HG02973 (cell line): ENCODE results near the gene IP6K3.
A peak's percentile ranks its signal among the peaks of the same experiment; 100 is the strongest.

Experiments
- ATAC-seq: cut with Tn5 transposase; IDR thresholded peaks from one replicate; pipeline ENCODE4 v1.9.1; 2021; ENCODE audit warnings: moderate library complexity; ENCODE audit not compliant: unreplicated experiment

IP6K3 gene

GRCh38 chr6:33746651-33747100, at the start of gene IP6K3:
Gene IP6K3 (minus strand): TSS chr6:33746905. CDS start chr6:33735476, 11,429 bp downstream.
- ATAC-seq, result no peak

- no peak for ATAC-seq
Observed at GRCh38 chr6:33794910-33795623, 48.4 kb upstream of the IP6K3 start.

- no peak for ATAC-seq
Observed at GRCh38 chr6:33792981-33793380, 46.3 kb upstream of the IP6K3 start.

GRCh38 chr6:33791620-33792019, 44.9 kb upstream of the IP6K3 start:
- ATAC-seq, result no peak

- no peak for ATAC-seq
Observed at GRCh38 chr6:33790910-33791309, 44.2 kb upstream of the IP6K3 start.

- ATAC-seq, result no peak
Observed at GRCh38 chr6:33790379-33790778, 43.7 kb upstream of the IP6K3 start.

- ATAC-seq, result no peak
Observed at GRCh38 chr6:33789550-33789895, 42.8 kb upstream of the IP6K3 start.

- peak; percentile 76 for ATAC-seq
Observed at GRCh38 chr6:33788694-33789549, 42.2 kb upstream of the IP6K3 start, which contains the start of gene LEMD2. Gene LEMD2 (minus strand): TSS chr6:33789130. CDS start chr6:33789116, 14 bp downstream.

GRCh38 chr6:33787954-33788693, 41.4 kb upstream of the IP6K3 start:
- ATAC-seq, result peak; percentile 32

GRCh38 chr6:33787346-33787953, 40.7 kb upstream of the IP6K3 start:
- no peak for ATAC-seq

- ATAC-seq, result no peak
Observed at GRCh38 chr6:33786736-33787135, 40.0 kb upstream of the IP6K3 start.

GRCh38 chr6:33785778-33786177, 39.1 kb upstream of the IP6K3 start:
- no peak for ATAC-seq

- no peak for ATAC-seq
Observed at GRCh38 chr6:33784787-33785186, 38.1 kb upstream of the IP6K3 start.

- no peak for ATAC-seq
Observed at GRCh38 chr6:33783781-33784520, 37.2 kb upstream of the IP6K3 start.

GRCh38 chr6:33782561-33782960, 35.9 kb upstream of the IP6K3 start:
- no peak for ATAC-seq

- no peak for ATAC-seq
Observed at GRCh38 chr6:33781131-33781975, 34.6 kb upstream of the IP6K3 start.

GRCh38 chr6:33779895-33780294, 33.2 kb upstream of the IP6K3 start:
- ATAC-seq, result no peak

GRCh38 chr6:33779290-33779689, 32.6 kb upstream of the IP6K3 start:
- no peak for ATAC-seq

- ATAC-seq, result no peak
Observed at GRCh38 chr6:33778444-33779121, 31.9 kb upstream of the IP6K3 start.
